ENCODE measurements around the gene HKDC1.
"Not testable (repeated sequence)": the region's sequence is repeated elsewhere in the genome, so short reads cannot be mapped to it uniquely, and the experiment has no call there.

The HKDC1 gene

DNA sequence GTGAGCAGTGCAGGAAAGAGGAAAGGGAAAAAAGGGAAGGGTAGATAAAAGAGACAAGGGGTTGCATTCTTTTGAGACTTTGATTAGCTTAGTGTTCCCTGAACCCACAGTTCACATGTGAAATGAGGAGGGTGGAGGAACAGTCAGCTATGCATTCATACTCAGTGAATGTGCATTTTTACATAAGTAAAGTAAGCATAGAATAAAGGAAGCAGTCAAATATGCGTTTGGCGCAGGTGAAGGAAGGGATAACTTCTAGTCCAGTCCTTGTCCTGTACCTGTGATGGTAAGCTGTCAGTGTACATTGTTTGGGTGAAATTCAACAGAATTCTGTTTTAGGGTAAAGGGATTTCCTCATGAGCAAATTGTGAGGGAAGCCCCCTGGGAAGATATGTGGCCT, 86.3 kb downstream of the HKDC1 start:
- no peaks in the 10 kb centered on the region for H3K36me3 ChIP-seq (ENCODE audit: control insufficient read depth in 2 of 2, insufficient read depth in 1 of 2, low read length in 2 of 2)
- H3K9me3 ChIP-seq (ENCODE audit: control insufficient read depth, insufficient read depth, low read depth, low read length), result no peaks in the 10 kb centered on the region
- H3K4me1 ChIP-seq (ENCODE audit: control insufficient read depth, insufficient read depth, low read length), result no peaks in the 10 kb centered on the region
- ChIA-PET CTCF (interaction anchor here (0.6 to 1.1 kb wide), 2 partner anchors 31 to 652 kb away, joined by 3 read pairs; no protein-coding TSS in a partner anchor), POLR2A (interaction anchor here (0.6 kb wide), 1 partner anchor 63 kb away, joined by 3 read pairs; no protein-coding TSS in a partner anchor)
- H3K4me3 ChIP-seq (ENCODE audit: low read depth, low read length), result no peak overlapping the region
- no peak overlapping the region for H3K27ac ChIP-seq (ENCODE audit: extremely low read depth, low read depth, low read length)
- TF ChIP-seq ZNF211 (tag by site-specific recombination; IDR thresholded peaks at IDR 0.05; ENCODE audit: low read depth), result no peak
- no peak for TF ChIP-seq ZNF626 (tag by site-specific recombination; IDR thresholded peaks at IDR 0.05)
- TF ChIP-seq, protein P1, sequence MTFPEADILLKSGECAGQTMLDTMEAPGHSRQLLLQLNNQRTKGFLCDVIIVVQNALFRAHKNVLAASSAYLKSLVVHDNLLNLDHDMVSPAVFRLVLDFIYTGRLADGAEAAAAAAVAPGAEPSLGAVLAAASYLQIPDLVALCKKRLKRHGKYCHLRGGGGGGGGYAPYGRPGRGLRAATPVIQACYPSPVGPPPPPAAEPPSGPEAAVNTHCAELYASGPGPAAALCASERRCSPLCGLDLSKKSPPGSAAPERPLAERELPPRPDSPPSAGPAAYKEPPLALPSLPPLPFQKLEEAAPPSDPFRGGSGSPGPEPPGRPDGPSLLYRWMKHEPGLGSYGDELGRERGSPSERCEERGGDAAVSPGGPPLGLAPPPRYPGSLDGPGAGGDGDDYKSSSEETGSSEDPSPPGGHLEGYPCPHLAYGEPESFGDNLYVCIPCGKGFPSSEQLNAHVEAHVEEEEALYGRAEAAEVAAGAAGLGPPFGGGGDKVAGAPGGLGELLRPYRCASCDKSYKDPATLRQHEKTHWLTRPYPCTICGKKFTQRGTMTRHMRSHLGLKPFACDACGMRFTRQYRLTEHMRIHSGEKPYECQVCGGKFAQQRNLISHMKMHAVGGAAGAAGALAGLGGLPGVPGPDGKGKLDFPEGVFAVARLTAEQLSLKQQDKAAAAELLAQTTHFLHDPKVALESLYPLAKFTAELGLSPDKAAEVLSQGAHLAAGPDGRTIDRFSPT (tag by site-specific recombination; IDR thresholded peaks at IDR 0.05), result no peak
- TF ChIP-seq ZNF768 (tag by site-specific recombination; IDR thresholded peaks at IDR 0.05), result no peak
- TF ChIP-seq ZNF112 (tag by site-specific recombination; IDR thresholded peaks at IDR 0.05), result no peak
- TF ChIP-seq SP7 (tag by site-specific recombination; IDR thresholded peaks at IDR 0.05), result no peak
- no peak for TF ChIP-seq ZNF558 (tag by site-specific recombination; IDR thresholded peaks at IDR 0.05)
- TF ChIP-seq ZNF24 (tag by site-specific recombination; IDR thresholded peaks at IDR 0.05), result no peak
- TF ChIP-seq ZEB2 (tag by site-specific recombination; IDR thresholded peaks at IDR 0.05), result no peak
- TF ChIP-seq, protein P2, sequence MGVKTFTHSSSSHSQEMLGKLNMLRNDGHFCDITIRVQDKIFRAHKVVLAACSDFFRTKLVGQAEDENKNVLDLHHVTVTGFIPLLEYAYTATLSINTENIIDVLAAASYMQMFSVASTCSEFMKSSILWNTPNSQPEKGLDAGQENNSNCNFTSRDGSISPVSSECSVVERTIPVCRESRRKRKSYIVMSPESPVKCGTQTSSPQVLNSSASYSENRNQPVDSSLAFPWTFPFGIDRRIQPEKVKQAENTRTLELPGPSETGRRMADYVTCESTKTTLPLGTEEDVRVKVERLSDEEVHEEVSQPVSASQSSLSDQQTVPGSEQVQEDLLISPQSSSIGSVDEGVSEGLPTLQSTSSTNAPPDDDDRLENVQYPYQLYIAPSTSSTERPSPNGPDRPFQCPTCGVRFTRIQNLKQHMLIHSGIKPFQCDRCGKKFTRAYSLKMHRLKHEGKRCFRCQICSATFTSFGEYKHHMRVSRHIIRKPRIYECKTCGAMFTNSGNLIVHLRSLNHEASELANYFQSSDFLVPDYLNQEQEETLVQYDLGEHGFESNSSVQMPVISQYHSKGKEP (tag by site-specific recombination; IDR thresholded peaks at IDR 0.05), result no peak
- no peak for TF ChIP-seq ZNF830 (tag by site-specific recombination; IDR thresholded peaks at IDR 0.05; ENCODE audit: low read depth)
- TF ChIP-seq, protein P3, sequence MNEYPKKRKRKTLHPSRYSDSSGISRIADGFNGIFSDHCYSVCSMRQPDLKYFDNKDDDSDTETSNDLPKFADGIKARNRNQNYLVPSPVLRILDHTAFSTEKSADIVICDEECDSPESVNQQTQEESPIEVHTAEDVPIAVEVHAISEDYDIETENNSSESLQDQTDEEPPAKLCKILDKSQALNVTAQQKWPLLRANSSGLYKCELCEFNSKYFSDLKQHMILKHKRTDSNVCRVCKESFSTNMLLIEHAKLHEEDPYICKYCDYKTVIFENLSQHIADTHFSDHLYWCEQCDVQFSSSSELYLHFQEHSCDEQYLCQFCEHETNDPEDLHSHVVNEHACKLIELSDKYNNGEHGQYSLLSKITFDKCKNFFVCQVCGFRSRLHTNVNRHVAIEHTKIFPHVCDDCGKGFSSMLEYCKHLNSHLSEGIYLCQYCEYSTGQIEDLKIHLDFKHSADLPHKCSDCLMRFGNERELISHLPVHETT (tag by site-specific recombination; IDR thresholded peaks at IDR 0.05), result no peak
- no peak for TF ChIP-seq ZNF155 (tag by site-specific recombination; IDR thresholded peaks at IDR 0.05)

DNA sequence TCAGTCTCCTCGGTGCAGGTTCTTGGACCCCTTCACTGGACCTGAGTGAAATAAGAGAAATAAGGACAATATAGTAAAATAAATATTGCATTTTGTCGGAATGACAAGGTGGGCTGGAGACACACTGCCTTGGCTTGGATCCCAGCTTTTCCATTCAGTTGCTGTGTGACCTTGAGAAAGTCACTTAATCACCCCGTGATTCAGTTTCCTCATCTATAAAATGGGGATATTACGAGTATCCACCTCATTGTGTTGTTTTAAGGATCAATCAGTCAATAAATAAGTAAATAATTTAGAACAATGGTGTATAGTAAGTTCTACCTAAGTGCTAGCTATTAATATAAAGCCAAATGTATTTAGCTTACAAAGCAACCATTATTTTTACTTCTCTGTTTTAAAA, 87.3 kb downstream of the HKDC1 start:
- H3K9me3 ChIP-seq (ENCODE audit: control insufficient read depth, insufficient read depth, low read depth, low read length), result no peaks in the 10 kb centered on the region
- no peaks in the 10 kb centered on the region for H3K4me1 ChIP-seq (ENCODE audit: control insufficient read depth, insufficient read depth, low read length)
- no peak overlapping the region for H3K4me3 ChIP-seq (ENCODE audit: low read depth, low read length)
- ChIA-PET POLR2A (no interaction called here), CTCF (interaction anchor here (0.6 kb wide), 1 partner anchor 85 kb away, joined by 4 read pairs; no protein-coding TSS in a partner anchor)
- no peak overlapping the region for H3K27ac ChIP-seq (ENCODE audit: extremely low read depth, low read depth, low read length)
- no peaks in the 10 kb centered on the region for H3K36me3 ChIP-seq (ENCODE audit: control insufficient read depth in 2 of 2, insufficient read depth in 1 of 2, low read length in 2 of 2)
- TF ChIP-seq, protein P4, sequence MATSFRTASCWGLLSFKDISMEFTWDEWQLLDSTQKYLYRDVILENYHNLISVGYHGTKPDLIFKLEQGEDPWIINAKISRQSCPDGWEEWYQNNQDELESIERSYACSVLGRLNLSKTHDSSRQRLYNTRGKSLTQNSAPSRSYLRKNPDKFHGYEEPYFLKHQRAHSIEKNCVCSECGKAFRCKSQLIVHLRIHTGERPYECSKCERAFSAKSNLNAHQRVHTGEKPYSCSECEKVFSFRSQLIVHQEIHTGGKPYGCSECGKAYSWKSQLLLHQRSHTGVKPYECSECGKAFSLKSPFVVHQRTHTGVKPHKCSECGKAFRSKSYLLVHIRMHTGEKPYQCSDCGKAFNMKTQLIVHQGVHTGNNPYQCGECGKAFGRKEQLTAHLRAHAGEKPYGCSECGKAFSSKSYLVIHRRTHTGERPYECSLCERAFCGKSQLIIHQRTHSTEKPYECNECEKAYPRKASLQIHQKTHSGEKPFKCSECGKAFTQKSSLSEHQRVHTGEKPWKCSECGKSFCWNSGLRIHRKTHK (tag by site-specific recombination; IDR thresholded peaks at IDR 0.05), result 0 out of 2 replicates have a peak, but pooled peaks have one; percentile 8
- no peak for TF ChIP-seq ZNF133 (tag by site-specific recombination; IDR thresholded peaks at IDR 0.05)

DNA sequence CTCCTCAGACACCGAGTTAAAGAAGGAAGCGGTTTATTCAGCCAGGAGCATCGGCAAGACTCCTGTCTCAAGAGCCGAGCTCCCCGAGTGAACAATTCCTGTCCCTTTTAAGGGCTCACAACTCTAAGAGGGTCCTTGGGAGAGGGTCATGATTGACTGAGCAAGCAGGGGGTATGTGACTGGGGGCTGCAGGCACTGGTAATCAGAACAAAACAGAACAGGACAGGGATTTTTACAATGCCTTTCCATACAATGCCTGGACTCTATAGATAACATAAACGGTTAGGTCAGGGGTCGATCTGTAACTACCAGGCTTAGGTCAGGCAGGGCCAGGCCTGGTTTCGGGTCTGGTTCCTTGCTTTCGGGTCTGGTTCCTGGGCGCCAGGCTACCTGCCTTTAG, 88.2 kb downstream of the HKDC1 start:
- POLR2A ChIA-PET, result interaction anchor here (1.2 kb wide), 1 partner anchor 9 kb away, joined by 4 read pairs; no protein-coding TSS in a partner anchor
- H3K4me1 ChIP-seq (ENCODE audit: control insufficient read depth, insufficient read depth, low read length); CTCF ChIA-PET; H3K9me3 ChIP-seq (ENCODE audit: control insufficient read depth, insufficient read depth, low read depth, low read length); H3K36me3 ChIP-seq (ENCODE audit: control insufficient read depth in 2 of 2, insufficient read depth in 1 of 2, low read length in 2 of 2); H3K4me3 ChIP-seq (ENCODE audit: low read depth, low read length); H3K27ac ChIP-seq (ENCODE audit: extremely low read depth, low read depth, low read length): not testable (repeated sequence)
